Thyroid gland (tissue), 4 donors: ENCODE data around the gene NAT9.

ENCODE experiments used
- POLR2A ChIP-seq, 2 donors: fragments of 450-650 bp; IDR thresholded peaks; one replicate each; pipeline ENCODE4 v1.6.1; 2017; ENCODE audit warnings: antibody characterized with exemption in 2 of 2, mild to moderate bottlenecking in 2 of 2, moderate library complexity in 1 of 2
- TF ChIP-seq, protein P1 (sequence below), 6 experiments: fragments of 200-600 bp in 3 of 6; fragments of 450-650 bp in 3 of 6; sonication (generic) in 3 of 6; IDR thresholded peaks; one replicate each; pipeline ENCODE4 v1.5.1; 2016 to 2019; ENCODE audit warnings: antibody characterized with exemption in 6 of 6, mild to moderate bottlenecking in 2 of 6, inconsistent platforms in 1 of 6, moderate library complexity in 1 of 6

GRCh38 chr17:74795327-74796020 lies 19.3 kb upstream of the NAT9 start:
- TF ChIP-seq, protein P1, sequence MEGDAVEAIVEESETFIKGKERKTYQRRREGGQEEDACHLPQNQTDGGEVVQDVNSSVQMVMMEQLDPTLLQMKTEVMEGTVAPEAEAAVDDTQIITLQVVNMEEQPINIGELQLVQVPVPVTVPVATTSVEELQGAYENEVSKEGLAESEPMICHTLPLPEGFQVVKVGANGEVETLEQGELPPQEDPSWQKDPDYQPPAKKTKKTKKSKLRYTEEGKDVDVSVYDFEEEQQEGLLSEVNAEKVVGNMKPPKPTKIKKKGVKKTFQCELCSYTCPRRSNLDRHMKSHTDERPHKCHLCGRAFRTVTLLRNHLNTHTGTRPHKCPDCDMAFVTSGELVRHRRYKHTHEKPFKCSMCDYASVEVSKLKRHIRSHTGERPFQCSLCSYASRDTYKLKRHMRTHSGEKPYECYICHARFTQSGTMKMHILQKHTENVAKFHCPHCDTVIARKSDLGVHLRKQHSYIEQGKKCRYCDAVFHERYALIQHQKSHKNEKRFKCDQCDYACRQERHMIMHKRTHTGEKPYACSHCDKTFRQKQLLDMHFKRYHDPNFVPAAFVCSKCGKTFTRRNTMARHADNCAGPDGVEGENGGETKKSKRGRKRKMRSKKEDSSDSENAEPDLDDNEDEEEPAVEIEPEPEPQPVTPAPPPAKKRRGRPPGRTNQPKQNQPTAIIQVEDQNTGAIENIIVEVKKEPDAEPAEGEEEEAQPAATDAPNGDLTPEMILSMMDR (IDR thresholded peaks at IDR 0.05) = no peak
- no peak for TF ChIP-seq POLR2A (IDR thresholded peaks at IDR 0.05)
